ENCODE data around the gene ADGRV1.

The ADGRV1 gene

GRCh38 chr5:91079037-91079436 lies 520.4 kb downstream of the ADGRV1 start:
- no peak for DNase-seq

DNA sequence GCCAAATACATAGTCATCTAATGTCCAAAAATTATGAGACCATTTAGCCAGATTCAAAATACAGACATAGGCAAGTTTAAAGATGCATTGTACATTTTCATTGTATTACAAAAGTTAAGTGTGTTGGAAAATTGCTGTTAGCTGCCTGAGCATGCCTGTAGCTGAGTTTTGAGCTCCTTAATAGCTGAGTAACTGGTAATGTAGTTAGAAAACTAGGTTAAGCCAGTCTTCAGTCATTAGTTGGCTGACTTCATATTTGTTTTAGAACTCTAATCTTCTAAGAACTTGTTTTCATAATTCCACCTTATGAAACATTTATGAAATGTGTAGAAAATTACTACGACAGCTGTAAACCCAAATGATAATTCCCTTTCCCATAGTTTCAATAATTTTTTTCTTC lies 531.2 kb downstream of the ADGRV1 start:
- no peak for DNase-seq

DNA sequence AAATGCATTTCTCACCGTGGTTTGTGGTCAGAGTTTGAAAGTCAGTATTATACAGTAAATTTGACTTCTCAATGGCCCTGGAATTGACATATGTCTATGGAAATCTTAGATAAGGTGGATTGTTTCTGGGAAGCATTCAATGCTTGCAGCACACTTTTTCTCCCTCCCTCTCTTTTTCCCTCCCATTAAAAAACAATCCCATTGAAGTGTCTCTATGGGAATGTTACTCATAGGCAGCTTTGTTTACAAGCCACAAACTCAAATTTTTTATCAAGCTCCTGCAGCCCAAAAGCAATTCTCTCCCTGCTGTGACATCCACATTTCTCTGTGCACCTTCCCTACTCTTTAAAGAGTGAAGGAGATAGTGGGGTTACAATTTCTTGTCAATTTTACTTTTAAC lies 532.4 kb downstream of the ADGRV1 start:
- no peak for DNase-seq

DNA sequence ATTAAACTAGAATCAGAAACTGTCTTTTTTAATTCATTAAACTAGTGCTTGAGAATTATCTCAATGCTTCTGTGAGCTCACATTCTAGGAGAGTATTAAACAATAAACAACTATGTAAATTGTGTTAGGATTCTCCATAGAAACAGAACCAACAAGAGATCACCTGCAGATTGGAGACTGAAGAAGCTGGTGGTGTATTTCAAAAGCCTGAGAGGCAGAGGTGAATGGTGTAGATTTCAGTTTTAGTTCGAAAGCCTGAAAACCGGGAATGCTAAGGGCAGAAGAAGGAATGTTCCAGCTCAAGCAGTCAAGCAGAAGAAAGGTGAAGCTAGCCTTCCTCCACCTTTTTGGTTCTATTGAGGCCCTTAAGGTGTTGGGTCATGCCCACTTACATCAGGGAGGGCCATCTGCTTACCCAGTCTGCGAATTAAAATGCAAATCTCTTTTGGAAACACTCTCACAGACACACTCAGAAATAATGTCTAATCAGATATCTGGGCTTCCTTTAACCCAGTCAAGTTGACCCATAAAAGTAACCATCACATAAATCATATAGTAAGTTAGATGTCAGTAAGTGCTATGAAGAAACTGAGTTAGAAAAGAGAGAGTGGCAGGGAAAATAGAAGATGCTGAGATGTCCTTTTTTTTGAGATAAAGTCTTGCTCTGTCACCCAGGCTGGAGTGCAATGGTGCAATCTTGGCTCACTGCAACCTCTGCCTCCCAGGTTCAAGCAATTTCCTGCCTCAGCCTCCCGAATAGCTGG lies 533.1 kb downstream of the ADGRV1 start:
- DNase-seq = no peak

GRCh38 chr5:91092859-91093783 lies 534.5 kb downstream of the ADGRV1 start:
- no peak for DNase-seq

DNA sequence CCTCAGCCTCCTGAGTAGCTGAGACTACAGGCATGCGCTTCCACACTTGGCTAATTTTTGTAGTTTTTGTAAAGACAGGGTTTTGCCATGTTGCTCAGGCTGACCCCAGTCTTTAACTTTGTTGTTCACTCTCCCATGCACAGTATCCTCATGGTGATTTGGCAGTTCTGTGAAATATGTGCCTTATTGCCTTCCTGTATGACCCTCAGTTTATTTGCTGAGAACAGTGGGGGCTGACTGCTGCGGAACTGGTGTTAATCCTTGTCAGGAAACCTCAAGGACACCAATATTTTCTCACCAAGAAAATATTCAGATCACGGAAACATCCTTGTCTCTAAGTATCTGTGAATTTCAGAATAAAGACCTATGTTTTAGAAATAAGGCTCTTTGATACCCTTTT lies 536.7 kb downstream of the ADGRV1 start:
- DNase-seq = no peak

DNA sequence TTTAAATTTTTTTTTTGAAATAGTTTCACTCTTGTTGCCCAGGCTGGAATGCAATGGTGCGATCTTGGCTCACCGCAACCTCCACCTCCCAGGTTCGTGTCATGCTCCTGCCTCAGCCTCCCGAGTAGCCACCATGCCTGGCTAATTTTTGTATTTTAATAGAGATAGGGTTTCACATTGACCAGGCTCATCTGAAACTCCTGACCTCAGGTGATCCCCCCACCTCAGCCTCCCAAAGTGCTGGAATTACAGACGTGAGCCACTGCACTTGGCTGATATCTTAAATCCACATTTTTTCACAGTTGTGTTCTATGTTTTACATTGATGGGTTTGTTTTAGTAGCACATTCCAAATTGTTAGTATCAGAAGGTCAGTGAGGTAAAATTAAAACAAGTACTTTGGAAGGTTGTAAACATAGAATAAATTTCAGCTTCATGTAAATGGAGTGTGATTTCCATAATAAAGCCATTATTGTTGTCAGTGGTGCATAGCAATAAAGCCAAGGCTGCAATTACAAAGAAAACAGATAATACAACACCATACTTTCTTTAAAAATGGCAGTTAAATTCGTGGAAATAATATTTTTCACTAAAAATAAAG lies 537.3 kb downstream of the ADGRV1 start:
- DNase-seq = no peak

DNA sequence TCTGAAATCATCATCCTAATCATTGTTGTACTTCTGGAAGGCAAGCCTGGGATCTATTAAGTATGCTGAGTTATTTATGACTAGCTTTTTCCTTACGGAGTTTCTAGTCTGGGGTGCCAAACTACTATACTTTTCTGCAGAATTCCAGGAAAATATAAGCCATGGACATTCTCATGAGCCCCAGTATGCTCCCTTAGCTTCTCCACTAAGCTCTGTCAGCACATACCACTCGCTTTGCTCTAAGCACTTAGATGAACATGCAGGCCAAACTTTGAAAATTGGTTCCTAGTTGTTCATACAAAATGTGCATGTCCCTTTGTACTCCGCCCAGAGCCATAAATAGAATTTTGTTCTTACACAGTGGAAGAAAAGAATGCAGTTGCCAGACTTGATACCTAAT lies 539.9 kb downstream of the ADGRV1 start:
- no peak for DNase-seq

DNA sequence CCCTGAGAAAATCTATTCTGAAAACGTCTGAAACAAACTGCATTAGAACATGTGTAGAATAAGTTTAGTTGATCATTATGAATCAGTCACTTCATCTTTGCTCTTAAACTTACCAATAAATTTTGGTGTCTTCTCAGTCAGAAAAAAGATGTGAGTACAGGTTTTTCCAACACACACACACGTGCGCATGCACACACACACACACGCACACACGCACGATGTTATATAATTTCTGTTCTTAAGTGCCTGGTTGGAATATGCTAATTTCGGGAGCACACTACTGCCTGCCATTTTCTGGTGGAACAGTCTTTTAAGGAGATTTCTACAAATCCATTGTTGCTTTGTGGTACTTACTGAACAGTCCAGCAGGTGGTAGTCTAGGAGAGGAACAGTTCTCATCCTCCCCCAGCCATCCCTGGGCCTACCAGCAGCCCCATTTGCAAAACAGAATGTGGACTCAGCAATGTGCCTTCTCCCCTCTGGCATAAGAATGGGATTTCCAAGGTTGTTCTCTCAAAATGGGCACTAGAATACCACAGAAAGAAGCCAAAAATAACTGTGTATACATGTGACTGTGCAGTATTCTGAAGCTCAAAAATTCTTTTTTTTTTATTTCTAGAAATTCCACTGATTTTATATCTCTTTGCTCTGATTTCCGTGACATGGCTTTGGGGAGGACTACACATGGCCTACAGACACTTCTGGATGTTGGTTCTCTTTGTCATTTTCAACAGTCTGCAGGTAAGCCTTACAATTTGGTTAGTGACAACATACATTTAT lies 543.2 kb downstream of the ADGRV1 start:
- DNase-seq = peak; percentile 5

DNA sequence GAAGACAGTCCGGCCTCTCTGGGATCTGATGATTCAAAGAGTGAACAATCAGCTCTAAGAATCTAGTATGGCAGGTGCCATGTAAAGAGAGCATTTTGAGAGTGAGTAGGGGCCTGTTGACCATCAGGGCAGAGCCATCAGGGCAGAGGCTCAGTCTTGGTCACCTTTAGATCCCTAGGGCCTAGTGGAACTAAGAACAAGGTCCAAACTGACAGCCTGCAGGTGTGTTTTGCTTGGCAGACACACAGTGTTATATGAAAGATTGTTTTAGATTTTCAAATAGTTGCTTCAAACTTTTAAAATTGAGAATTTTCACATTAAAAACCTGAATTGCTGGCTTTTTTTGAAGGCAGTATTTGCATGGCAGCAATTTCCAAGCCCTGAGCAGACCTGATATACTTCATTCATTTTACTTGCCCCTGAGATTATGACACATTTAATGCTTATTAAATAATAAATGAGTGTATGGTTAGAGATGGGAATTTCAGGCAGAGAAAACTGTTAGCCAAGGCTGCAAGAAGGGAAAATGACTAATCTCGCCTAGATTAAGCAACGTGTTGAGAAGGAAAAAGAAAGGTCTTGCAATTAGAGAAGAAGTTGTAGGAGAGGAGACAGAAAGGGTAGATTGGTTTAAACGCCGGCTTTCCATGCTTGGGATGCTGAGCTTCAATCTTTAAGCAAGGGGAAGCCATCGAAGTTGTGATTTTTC lies 544.9 kb downstream of the ADGRV1 start:
- DNase-seq = no peak

DNA sequence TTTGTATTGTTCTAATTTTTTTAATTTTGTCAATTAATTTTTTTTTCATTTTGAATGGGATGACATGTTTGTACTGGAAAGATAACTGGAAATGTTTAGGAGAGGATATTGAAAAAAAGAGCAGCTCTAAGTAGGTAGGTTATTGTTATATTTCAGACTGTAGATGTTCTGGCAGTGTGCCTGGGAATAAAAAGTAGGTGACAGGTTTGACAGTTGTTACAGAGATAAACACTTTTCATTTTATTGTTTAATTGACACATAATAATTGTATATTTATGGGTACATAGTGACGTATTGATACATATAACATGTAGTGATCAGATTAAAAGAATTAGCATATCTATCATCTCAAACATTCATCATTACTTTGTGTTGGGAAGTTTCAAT lies 545.5 kb downstream of the ADGRV1 start:
- DNase-seq = no peak

DNA sequence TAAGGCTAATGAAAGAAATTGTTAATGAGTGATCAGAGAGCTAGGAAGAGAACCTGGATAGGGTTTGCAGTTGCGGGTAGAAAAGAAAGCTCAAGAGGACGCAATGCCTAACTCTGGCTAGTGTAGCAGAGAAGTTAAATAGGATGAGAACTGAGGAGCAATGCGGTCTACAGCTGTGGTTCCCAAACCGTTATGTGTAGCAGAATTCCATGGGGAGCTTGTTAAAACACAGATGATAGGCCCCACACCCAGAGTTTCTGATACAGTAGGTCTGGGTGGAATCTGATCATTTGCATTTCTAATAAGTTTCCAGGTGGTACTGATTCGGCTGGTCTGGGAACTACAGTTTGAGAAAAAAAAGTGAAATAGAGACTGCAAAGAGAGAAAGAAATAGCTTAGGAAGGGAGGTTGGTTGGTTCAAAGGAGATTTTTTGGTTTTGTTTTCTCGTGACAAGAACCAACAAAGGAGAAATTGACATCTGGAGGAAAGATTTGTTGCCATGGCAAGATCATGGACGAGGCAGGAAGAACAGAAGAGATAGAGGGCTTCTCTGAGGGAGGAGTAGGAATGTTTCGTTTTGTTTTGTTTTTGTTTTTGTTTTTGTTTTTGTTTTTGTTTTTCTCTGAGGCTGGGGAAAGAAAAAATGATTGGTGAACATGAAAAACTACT lies 548.4 kb downstream of the ADGRV1 start:
- no peak for DNase-seq

DNA sequence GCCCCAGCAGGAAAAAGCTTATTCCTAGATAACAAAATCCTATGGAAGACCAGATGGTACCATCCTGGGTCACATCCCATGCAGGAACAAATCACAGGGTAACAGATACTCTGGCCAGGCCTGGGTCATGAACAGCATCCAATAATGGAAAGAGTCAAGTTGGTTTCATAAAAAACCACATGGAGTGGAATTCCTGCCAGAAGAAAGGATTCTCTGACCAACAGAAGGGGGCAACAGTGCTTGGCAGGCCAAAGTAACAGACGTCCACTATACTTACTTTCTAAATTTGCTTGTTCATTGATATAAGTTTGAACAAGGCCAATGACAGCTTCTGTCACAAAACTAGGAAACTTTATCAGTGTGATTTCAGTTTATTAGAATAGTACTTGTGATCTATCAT lies 551.0 kb downstream of the ADGRV1 start:
- DNase-seq = no peak

DNA sequence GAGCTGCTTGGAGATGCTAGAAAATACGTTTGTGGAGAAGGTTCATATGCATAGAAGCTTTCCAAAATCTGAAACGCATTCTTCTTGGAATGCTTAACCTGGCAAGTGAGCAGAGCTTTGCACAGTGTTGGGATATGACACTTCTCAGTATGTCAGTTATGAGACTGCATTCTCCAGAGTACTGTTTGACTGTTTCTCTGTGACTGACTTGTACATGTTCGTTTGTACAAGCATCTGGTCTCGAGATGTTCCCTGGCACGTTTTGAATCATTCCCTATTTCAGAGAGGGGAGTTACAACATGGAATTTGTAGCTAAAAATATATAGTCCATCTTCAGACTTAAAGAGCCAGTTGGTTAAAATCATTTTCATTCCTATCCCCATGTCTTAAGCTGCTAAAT lies 552.1 kb downstream of the ADGRV1 start:
- DNase-seq = no peak

GRCh38 chr5:91111473-91112238 lies 553.1 kb downstream of the ADGRV1 start:
- no peak for DNase-seq

DNA sequence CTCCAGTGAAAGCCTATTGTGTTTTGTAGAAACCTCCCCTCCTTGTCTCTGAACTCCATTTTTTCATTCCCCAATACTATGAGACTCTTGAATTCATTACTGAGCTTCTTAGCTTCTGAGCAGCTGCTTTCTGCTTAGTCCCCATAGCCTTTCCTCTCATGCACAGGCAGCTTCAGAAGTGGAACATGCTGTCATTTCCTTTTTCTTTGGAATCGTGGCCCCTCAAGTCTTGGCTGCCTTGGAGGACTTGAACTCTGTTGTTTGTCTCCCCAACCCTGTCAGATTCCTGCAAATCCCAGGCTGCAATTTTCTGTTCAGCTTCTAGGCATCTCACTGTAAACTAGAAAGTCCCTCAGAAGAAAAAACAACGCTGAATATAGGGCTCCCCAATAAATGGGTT lies 556.1 kb downstream of the ADGRV1 start:
- DNase-seq = no peak

GRCh38 chr5:91118354-91118753 lies 559.8 kb downstream of the ADGRV1 start:
- DNase-seq = no peak

DNA sequence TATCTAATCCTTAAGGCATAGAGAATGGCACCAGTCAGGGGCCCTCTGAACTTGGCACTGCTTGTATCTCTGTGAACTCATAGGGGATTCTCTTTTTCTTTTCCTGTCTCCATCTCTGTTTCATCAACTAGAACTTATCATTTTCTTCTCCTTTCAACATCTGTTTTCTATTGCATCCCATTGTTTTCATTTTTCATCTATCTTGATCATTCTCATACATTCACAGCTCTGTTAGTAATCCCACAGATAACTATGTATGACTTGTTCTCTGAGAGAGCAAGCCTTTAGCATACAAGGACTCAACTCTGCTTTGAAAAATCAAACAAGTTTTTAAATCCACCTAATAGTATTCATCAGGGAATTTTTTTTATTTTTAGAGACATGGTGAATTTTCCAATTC lies 560.2 kb downstream of the ADGRV1 start:
- DNase-seq = no peak

DNA sequence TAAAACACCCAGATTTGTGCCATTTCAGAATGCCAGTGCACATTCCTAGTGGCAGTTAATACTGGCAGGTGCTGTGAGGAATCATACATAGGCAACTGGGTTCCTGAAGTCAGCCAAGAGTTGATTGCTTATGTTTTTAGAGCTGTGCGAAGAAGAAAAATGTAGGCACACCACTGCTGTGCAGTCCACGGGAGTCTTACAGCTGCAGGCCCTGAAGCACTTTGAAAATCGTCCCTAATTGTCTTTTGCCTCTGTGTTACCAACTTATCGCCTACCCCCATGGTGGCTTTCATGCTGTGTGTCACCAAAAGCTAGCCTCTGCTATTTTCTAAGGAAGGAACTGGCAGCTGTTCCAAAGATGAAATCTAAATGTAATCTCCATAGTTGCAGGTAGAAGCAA lies 560.6 kb downstream of the ADGRV1 start:
- no peak for DNase-seq

DNA sequence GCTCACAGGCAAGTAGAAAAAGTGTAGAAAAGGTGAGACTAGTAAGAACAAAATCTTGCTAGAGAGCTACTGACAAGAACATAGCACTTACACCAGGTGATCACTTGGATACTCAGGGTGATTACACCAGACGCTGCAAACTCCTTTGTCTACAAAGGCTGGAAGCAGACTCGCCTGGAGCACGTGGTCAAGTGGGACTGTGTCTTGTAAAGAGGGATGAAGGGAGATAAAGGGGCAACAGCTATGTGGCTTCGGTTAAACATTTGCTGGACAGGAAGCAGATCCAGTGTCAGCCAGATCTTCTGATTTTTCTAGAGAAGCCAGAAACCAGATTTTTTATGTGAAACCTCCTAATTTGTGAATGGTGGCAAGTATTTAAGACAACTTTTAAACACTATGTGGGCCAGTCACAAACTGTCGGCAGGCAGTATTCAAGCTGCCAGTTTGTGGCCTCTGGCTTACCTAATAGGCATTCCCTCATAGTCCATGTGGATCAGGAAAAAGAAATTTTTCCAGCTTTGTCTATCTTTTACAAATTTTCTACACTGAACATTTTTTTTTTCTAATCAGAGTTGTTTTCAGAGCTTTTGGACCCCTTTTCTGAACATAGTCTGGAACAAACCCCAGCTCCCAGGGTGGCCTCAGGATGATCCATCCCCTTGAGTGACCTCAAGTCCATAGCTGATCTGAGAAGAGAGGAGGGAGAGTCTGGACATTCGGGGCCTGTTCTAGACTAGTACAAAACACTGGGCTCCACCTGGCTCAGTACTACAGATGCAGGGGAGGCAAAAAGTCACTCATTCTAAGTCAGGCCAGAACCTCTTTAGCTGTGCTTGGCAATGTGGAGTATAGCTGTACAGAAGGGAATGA lies 561.6 kb downstream of the ADGRV1 start:
- no peak for DNase-seq
